ENCODE data around the gene PRICKLE2. TPM values are rescaled to one million over a fixed set of nuclear protein-coding genes. Genes with fewer than 3 reads are reported as not detected.

The PRICKLE2 gene
- total RNA-seq, 1 experiment from 2014 or later: not detected

DNA sequence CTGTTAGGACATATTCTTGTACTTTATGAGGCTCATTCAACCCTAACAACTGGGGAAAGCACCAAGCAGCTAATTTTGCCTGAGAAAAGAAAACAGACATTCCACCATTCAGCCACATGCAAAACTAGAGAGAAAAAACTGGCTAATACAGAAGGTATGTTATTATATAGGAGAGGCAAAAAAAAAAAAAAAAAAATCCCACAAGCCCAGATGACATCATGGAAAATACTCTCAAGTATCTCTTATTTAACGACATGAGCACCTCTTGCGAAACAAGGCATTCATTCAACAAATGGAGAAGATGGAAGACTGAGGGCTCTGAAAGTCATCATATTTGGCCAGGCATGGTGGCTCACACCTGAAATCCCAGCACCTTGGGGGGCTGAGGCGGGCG is 61.5 kb downstream of the PRICKLE2 start:
- peak; percentile 52 for DNase-seq (ENCODE audit: low spot score)
- ChIA-PET POLR2A (ENCODE audit: low non-redundant PET) (no interaction called here), CTCF (no interaction called here)
- no peaks in the 10 kb centered on the region for H3K9me3 ChIP-seq (ENCODE audit: low read depth, low read length, poor library complexity, severe bottlenecking)
- no peaks in the 10 kb centered on the region for H3K27me3 ChIP-seq (replicated peaks; ENCODE audit: insufficient read depth, low read depth, low read length, poor library complexity)
- H3K4me3 ChIP-seq (ENCODE audit: low read depth, low read length, poor library complexity, severe bottlenecking): no peak overlapping the region
- no peak for TF ChIP-seq EZH2 (IDR thresholded peaks at IDR 0.05; ENCODE audit: borderline replicate concordance, low read depth, low read length, poor library complexity, severe bottlenecking)
- TF ChIP-seq CTCF (conservative IDR thresholded peaks at IDR 0.05; ENCODE audit: low read depth, low read length): no peak
- no peak overlapping the region for H3K27ac ChIP-seq (ENCODE audit: low read depth, low read length, poor library complexity, severe bottlenecking)
- no TSS peak for BruUV-seq (replicated peaks)
- no peaks in the 10 kb centered on the region for H3K36me3 ChIP-seq (ENCODE audit: insufficient read depth, low read length, poor library complexity, severe bottlenecking)
- intact Hi-C loops (cut with micrococcal nuclease; ENCODE audit: unreplicated experiment): no loop called here
- H3K4me1 ChIP-seq (ENCODE audit: insufficient read depth, low read length, poor library complexity, severe bottlenecking): no peaks in the 10 kb centered on the region

- H3K9me3 ChIP-seq (ENCODE audit: low read depth, low read length, poor library complexity, severe bottlenecking): no peaks in the 10 kb centered on the region
- H3K27me3 ChIP-seq (replicated peaks; ENCODE audit: insufficient read depth, low read depth, low read length, poor library complexity): no peaks in the 10 kb centered on the region
- no peaks in the 10 kb centered on the region for H3K4me1 ChIP-seq (ENCODE audit: insufficient read depth, low read length, poor library complexity, severe bottlenecking)
- H3K27ac ChIP-seq (ENCODE audit: low read depth, low read length, poor library complexity, severe bottlenecking): no peak overlapping the region
- CTCF ChIA-PET: no interaction called here
- H3K36me3 ChIP-seq (ENCODE audit: insufficient read depth, low read length, poor library complexity, severe bottlenecking): no peaks in the 10 kb centered on the region
- H3K4me3 ChIP-seq (ENCODE audit: low read depth, low read length, poor library complexity, severe bottlenecking): no peak overlapping the region
- POLR2A ChIA-PET (ENCODE audit: low non-redundant PET): no interaction called here
- DNase-seq (ENCODE audit: low spot score): no peak
- intact Hi-C loops (cut with micrococcal nuclease; ENCODE audit: unreplicated experiment): no loop called here
- no peak for TF ChIP-seq CTCF (conservative IDR thresholded peaks at IDR 0.05; ENCODE audit: low read depth, low read length)
- BruUV-seq (replicated peaks): no TSS peak
Observed at GRCh38 chr3:64163019-64163754, 62.1 kb downstream of the PRICKLE2 start.

- Histone ChIP-seq H3K4me3 (ENCODE audit: low read depth, low read length, poor library complexity, severe bottlenecking) (no peak overlapping the region), H3K36me3 (ENCODE audit: insufficient read depth, low read length, poor library complexity, severe bottlenecking) (no peaks in the 10 kb centered on the region), H3K27ac (ENCODE audit: low read depth, low read length, poor library complexity, severe bottlenecking) (no peak overlapping the region), H3K27me3 (replicated peaks; ENCODE audit: insufficient read depth, low read depth, low read length, poor library complexity) (no peaks in the 10 kb centered on the region), H3K9me3 (ENCODE audit: low read depth, low read length, poor library complexity, severe bottlenecking) (no peaks in the 10 kb centered on the region), H3K4me1 (ENCODE audit: insufficient read depth, low read length, poor library complexity, severe bottlenecking) (no peaks in the 10 kb centered on the region)
- BruUV-seq (replicated peaks): no TSS peak
- ChIA-PET POLR2A (ENCODE audit: low non-redundant PET) (no interaction called here), CTCF (no interaction called here)
- peak; percentile 24 for DNase-seq (ENCODE audit: low spot score)
- intact Hi-C loops (cut with micrococcal nuclease; ENCODE audit: unreplicated experiment): no loop called here
- TF ChIP-seq CTCF (conservative IDR thresholded peaks at IDR 0.05; ENCODE audit: low read depth, low read length): no peak
- no peak for TF ChIP-seq EZH2 (IDR thresholded peaks at IDR 0.05; ENCODE audit: borderline replicate concordance, low read depth, low read length, poor library complexity, severe bottlenecking)
Observed at GRCh38 chr3:64161481-64161952, 63.7 kb downstream of the PRICKLE2 start.

All from A673 (cell line).